GM12878 (cell line): ENCODE results near the gene RAI14. TPM values are rescaled to one million over a fixed set of nuclear protein-coding genes. Genes with fewer than 3 reads are reported as not detected.

Source experiments
- ATAC-seq: fragments of 200-7000 bp; cut with Tn5 transposase; 3 replicates; pipeline ENCODE4 v1.9.1; 2020; ENCODE audit warnings: mild to moderate bottlenecking, moderate library complexity
- BruUV-seq: library from RNA; stranded (reverse); fragments of 400-500 nt; replicated peaks from 2 replicates; lab custom pipeline; 2021; lab: Mats Ljungman, UMichigan
- CTCF ChIA-PET: fragments of 300-600 bp; sonication (Branson Sonifier 250); formaldehyde crosslinking; extraction: SDS; loops from one replicate; lab custom pipeline; 2021; ENCODE audit warnings: inconsistent platforms; lab: Yijun Ruan, JAX
- POLR2A ChIA-PET: fragments of 350-600 bp; formaldehyde crosslinking; extraction: SDS; loops from one replicate; lab custom pipeline; 2021; ENCODE audit warnings: inconsistent platforms; lab: Charles Lee
- RAD21 ChIA-PET: fragments of 300-600 bp; sonication (Branson Sonifier 250); formaldehyde crosslinking; loops from one replicate; lab custom pipeline; 2023; ENCODE audit warnings: antibody characterized with exemption; ENCODE audit not compliant: unreplicated experiment; lab: Charles Lee
- SMC1A ChIA-PET: fragments of 300-600 bp; sonication (Branson Sonifier 250); formaldehyde crosslinking; loops from one replicate; lab custom pipeline; 2023; ENCODE audit not compliant: unreplicated experiment, uncharacterized antibody; lab: Charles Lee
- DNase-seq: peaks from one replicate; pipeline ENCODE4 v3.0.0-alpha.2; 2011; ENCODE audit warnings: low read depth, low spot score
- FAIRE-seq: peaks from 3 replicates; lab custom pipeline; 2011; peaks lifted over from hg19 to GRCh38; lab: Jason Lieb, UNC
- H2AFZ ChIP-seq: 2 replicates; pipeline ENCODE4 v1.6.0; 2011; ENCODE audit warnings: low read depth, low read length, control low read depth; ENCODE audit not compliant: control insufficient read depth
- H3K27ac ChIP-seq: 2 replicates; pipeline ENCODE4 v1.5.1; 2011; ENCODE audit warnings: control low read depth; ENCODE audit not compliant: control insufficient read depth, insufficient read depth
- H3K27me3 ChIP-seq, 2 experiments: replicated peaks in 1 of 2; 2 replicates each; pipeline versions ENCODE4 v1.6.0 to v1.6.1; 2011; ENCODE audit warnings: low read length in 1 of 2; ENCODE audit not compliant: control insufficient read depth in 2 of 2, insufficient read depth in 2 of 2
- H3K36me3 ChIP-seq, 2 experiments: 2 replicates each; pipeline ENCODE4 v1.5.1; 2011; ENCODE audit warnings: low read length in 1 of 2; ENCODE audit not compliant: control insufficient read depth in 2 of 2, insufficient read depth in 2 of 2
- H3K4me1 ChIP-seq: 2 replicates; pipeline ENCODE4 v1.6.1; 2011; ENCODE audit warnings: mild to moderate bottlenecking, low read length, moderate library complexity, mixed read lengths; ENCODE audit not compliant: control insufficient read depth, insufficient read depth
- H3K4me2 ChIP-seq: 2 replicates; pipeline ENCODE4 v1.6.0; 2011; ENCODE audit warnings: control low read depth; ENCODE audit not compliant: control insufficient read depth, insufficient read depth
- H3K4me3 ChIP-seq: fragments of 200-600 bp; sonication (generic); 2 replicates; pipeline ENCODE4 v1.5.1; 2016
- H3K79me2 ChIP-seq: 2 replicates; pipeline ENCODE4 v1.6.0; 2011; ENCODE audit warnings: low read length; ENCODE audit not compliant: control insufficient read depth, insufficient read depth
- H3K9ac ChIP-seq: 2 replicates; pipeline ENCODE4 v1.8.0; 2011; ENCODE audit warnings: low read length, control low read depth, mixed read lengths; ENCODE audit not compliant: control insufficient read depth, insufficient read depth
- H3K9me3 ChIP-seq: replicated peaks from 3 replicates; pipeline ENCODE4 v1.5.1; 2011; ENCODE audit warnings: mild to moderate bottlenecking, low read length; ENCODE audit not compliant: control insufficient read depth, insufficient read depth
- H4K20me1 ChIP-seq: 2 replicates; pipeline ENCODE4 v1.6.0; 2011; ENCODE audit not compliant: control insufficient read depth, insufficient read depth
- GABPA ChIP-seq: IDR thresholded peaks from 2 replicates; pipeline ENCODE4 v1.6.1; 2014; ENCODE audit warnings: antibody characterized with exemption, low read depth, mild to moderate bottlenecking, inconsistent platforms
- MYB ChIP-seq: fragments of 150-350 bp; IDR thresholded peaks from 2 replicates; pipeline ENCODE4 v1.6.1; 2014; ENCODE audit warnings: mild to moderate bottlenecking, low read depth, low read length, borderline replicate concordance
- NFIC ChIP-seq: IDR thresholded peaks from 2 replicates; pipeline ENCODE4 v1.6.1; 2012; ENCODE audit warnings: low read depth, mild to moderate bottlenecking, inconsistent platforms, low read length, moderate library complexity
- SIN3A ChIP-seq: IDR thresholded peaks from 2 replicates; pipeline ENCODE4 v1.6.1; 2012; ENCODE audit warnings: low read depth, low read length, improper control_type of control experiment
- SMAD5 ChIP-seq: IDR thresholded peaks from 2 replicates; pipeline ENCODE4 v1.6.1; 2016; ENCODE audit warnings: antibody characterized with exemption, low read depth
- SP1 ChIP-seq: IDR thresholded peaks from one replicate; pipeline ENCODE4 v1.6.1; 2011; ENCODE audit warnings: low read depth, low read length
- ZNF274 ChIP-seq: IDR thresholded peaks from one replicate; pipeline ENCODE4 v1.8.0; 2011; ENCODE audit not compliant: insufficient read length, insufficient read depth
- WGBS: methylation state at CpG from one replicate; pipeline ENCODE4 v1.1.6; 2016; ENCODE audit warnings: low lambda C conversion rate; ENCODE audit not compliant: insufficient replicate concordance, insufficient coverage; ENCODE audit errors: missing lambda C conversion rate; 5-methylcytosine and 5-hydroxymethylcytosine counted together
- in situ Hi-C: fragments of 300-500 bp; cut with MboI; formaldehyde crosslinking; loops from 9 replicates; pipeline ENCODE4 v1.14.3; 2018; ENCODE audit warnings: mixed read lengths
- intact Hi-C: fragments of 100-400 bp; cut with micrococcal nuclease; formaldehyde crosslinking; loops from one replicate; pipeline ENCODE4 v1.14.2; 2022; ENCODE audit not compliant: unreplicated experiment
- polyA plus RNA-seq, 11 experiments: library from polyadenylated mRNA; depleted of rRNA in 4 of 11; unstranded in 6 of 11; stranded (reverse) in 5 of 11; fragments of >200 nt; fragmentation: Nextera tagmentation in 4 of 11; fragmentation: Illumina TruSeq in 1 of 11; extraction: Ambion mirVana in 4 of 11; extraction: Trizol in 1 of 11; gene quantifications; 1 replicate in 1 of 11; 2 replicates in 10 of 11; pipeline versions ENCODE4 v1.2.1 to v1.2.3, GENCODE V29; 2011 to 2016; ENCODE audit warnings: inconsistent platforms in 2 of 11, missing spikeins in 2 of 11, low read depth in 1 of 11
- total RNA-seq, 4 experiments: library from RNA; depleted of rRNA in 3 of 4; stranded (reverse); fragments of >200 nt in 3 of 4; fragmentation: Illumina TruSeq in 1 of 4; extraction: Trizol in 1 of 4; gene quantifications; 2 replicates each; pipeline versions ENCODE4 v1.2.1 to v1.2.3, GENCODE V29; 2013 to 2021
- TF ChIP-seq, protein P1 (sequence below): IDR thresholded peaks from 2 replicates; pipeline ENCODE4 v1.6.1; 2011; ENCODE audit warnings: borderline replicate concordance, low read depth, mild to moderate bottlenecking, moderate library complexity, low read length; ENCODE audit not compliant: insufficient read depth, poor library complexity, severe bottlenecking

The RAI14 gene
- total and polyA plus RNA-seq, 10 of the 15 experiments (the other 5 are each of a cell fraction or from before 2014, with no cell fraction given) = 0.18 to 4.6 (median 1.9) TPM

DNA sequence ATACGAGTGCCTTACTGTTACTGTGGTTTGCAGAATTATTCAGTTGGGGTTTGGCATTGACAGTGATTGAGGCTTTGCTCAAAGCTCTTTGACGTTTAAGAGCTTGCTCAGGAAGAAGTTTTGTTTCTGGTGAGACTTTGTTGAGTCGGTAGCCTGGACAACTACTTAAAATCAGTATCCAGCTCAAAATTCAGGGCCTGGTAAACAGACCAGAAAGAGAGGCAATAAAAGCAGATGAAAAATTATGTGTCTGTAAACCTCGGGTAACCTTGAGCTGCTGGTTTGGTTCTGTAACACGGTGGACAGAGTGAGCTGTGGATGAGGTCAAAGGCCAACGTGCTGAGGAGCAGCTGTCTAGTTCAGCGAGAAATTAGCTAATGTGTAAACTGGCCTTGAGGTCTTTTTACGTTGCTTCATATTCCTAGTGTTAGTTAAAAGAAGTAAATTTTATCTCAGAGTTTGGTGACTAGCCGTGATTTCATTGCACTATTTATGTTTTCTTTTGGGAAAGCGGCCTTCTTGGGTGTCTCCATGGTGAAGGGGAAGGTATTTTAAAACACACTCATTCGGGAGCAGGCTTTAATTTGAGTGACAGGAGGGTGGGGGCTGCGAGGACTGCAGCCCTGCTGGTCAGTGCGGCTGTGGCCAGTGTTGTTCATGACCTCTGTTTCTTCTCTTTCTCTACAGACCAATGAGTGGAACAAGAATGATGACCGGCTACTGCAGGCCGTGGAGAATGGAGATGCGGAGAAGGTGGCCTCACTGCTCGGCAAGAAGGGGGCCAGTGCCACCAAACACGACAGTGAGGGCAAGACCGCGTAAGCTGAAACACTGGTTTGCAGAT is 100.9 kb downstream of the RAI14 start:
- H2AFZ ChIP-seq = no peak overlapping the region
- RAD21 ChIA-PET = interaction anchor here (0.6 kb wide), 1 partner anchor 90 kb away, joined by 3 read pairs; no protein-coding TSS in a partner anchor
- in situ Hi-C loops = no loop called here
- H3K4me3 ChIP-seq = no peak overlapping the region
- ATAC-seq (no peak), FAIRE-seq (no peak), DNase-seq (no peak)
- TF ChIP-seq SP1 (no peak), ZNF274 (no peak), MYB (no peak), SMAD5 (no peak), GABPA (no peak), NFIC (no peak), SIN3A (no peak)
- TF ChIP-seq, protein P1, sequence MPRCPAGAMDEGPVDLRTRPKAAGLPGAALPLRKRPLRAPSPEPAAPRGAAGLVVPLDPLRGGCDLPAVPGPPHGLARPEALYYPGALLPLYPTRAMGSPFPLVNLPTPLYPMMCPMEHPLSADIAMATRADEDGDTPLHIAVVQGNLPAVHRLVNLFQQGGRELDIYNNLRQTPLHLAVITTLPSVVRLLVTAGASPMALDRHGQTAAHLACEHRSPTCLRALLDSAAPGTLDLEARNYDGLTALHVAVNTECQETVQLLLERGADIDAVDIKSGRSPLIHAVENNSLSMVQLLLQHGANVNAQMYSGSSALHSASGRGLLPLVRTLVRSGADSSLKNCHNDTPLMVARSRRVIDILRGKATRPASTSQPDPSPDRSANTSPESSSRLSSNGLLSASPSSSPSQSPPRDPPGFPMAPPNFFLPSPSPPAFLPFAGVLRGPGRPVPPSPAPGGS = no peak
- H3K4me1 ChIP-seq = no peaks in the 10 kb centered on the region
- CTCF ChIA-PET = interaction anchor here (0.9 kb wide), 1 partner anchor 271 kb away, joined by 3 read pairs; no protein-coding TSS in a partner anchor
- H3K9ac ChIP-seq = no peak overlapping the region
- SMC1A ChIA-PET = no interaction called here
- POLR2A ChIA-PET = no interaction called here
- H3K4me2 ChIP-seq = no peak overlapping the region
- intact Hi-C loops = no loop called here
- no peaks in the 10 kb centered on the region for H4K20me1 ChIP-seq
- BruUV-seq = no TSS peak
- no peaks in the 10 kb centered on the region for H3K36me3 ChIP-seq
- WGBS = 37% methylated on average over 20 of the region's 20 CpGs
- no peaks in the 10 kb centered on the region for H3K9me3 ChIP-seq
- H3K79me2 ChIP-seq = no peaks in the 10 kb centered on the region
- H3K27ac ChIP-seq = no peak overlapping the region
- H3K27me3 ChIP-seq = no peaks in the 10 kb centered on the region
